ENCODE data around the gene ALG10B.

ALG10B gene

GRCh38 chr12:38370311-38370710 lies 53.7 kb downstream of the ALG10B start (continued):
- no peak for TF ChIP-seq ATF2 (tag by site-specific recombination; IDR thresholded peaks at IDR 0.05; ENCODE audit: low read depth)
- no peak for TF ChIP-seq ZNF768 (tag by site-specific recombination; IDR thresholded peaks at IDR 0.05)
- no peak for TF ChIP-seq ZNF248 (tag by site-specific recombination; IDR thresholded peaks at IDR 0.05)
- no peak for TF ChIP-seq OVOL3 (tag by site-specific recombination; IDR thresholded peaks at IDR 0.05)
- no peak for TF ChIP-seq ZBTB8A (tag by site-specific recombination; IDR thresholded peaks at IDR 0.05)
- no peak for TF ChIP-seq OSR2 (tag by site-specific recombination; IDR thresholded peaks at IDR 0.05)
- TF ChIP-seq SCRT1 (tag by site-specific recombination; IDR thresholded peaks at IDR 0.05; ENCODE audit: borderline replicate concordance) = no peak
- no peak for TF ChIP-seq ZNF610 (tag by site-specific recombination; IDR thresholded peaks at IDR 0.05; ENCODE audit: borderline replicate concordance)
- TF ChIP-seq ZNF311 (tag by site-specific recombination; IDR thresholded peaks at IDR 0.05; ENCODE audit: borderline replicate concordance) = no peak
- no peak for TF ChIP-seq ZNF366 (tag by site-specific recombination; conservative IDR thresholded peaks at IDR 0.05)
- no peak for TF ChIP-seq EGR2 (tag by site-specific recombination; IDR thresholded peaks at IDR 0.05; ENCODE audit: low read depth)

- ChIA-PET CTCF (no interaction called here), POLR2A (no interaction called here)
- H3K4me3 ChIP-seq (ENCODE audit: low read depth, low read length) = no peak overlapping the region
These were observed 57.2 kb downstream of the ALG10B start for GRCh38 chr12:38373784-38374183.

More at GRCh38 chr12:38373784-38374183, 57.2 kb downstream of the ALG10B start:
- Histone ChIP-seq H3K4me1 (ENCODE audit: control insufficient read depth, insufficient read depth, low read length) (no peaks in the 10 kb centered on the region), H3K9me3 (ENCODE audit: control insufficient read depth, insufficient read depth, low read depth, low read length) (no peaks in the 10 kb centered on the region), H3K36me3 (ENCODE audit: control insufficient read depth in 2 of 2, insufficient read depth in 1 of 2, low read length in 2 of 2) (no peaks in the 10 kb centered on the region), H3K27ac (ENCODE audit: extremely low read depth, low read depth, low read length) (no peak overlapping the region)
- TF ChIP-seq HOXC10 (CRISPR knock-in tag; IDR thresholded peaks at IDR 0.05) (no peak), HOXA7 (CRISPR knock-in tag; IDR thresholded peaks at IDR 0.05; ENCODE audit: borderline replicate concordance) (no peak), SCRT1 (tag by site-specific recombination; IDR thresholded peaks at IDR 0.05; ENCODE audit: borderline replicate concordance) (no peak), ZNF623 (tag by site-specific recombination; IDR thresholded peaks at IDR 0.05) (no peak), ZSCAN23 (tag by site-specific recombination; IDR thresholded peaks at IDR 0.05) (no peak), ZNF274 (IDR thresholded peaks at IDR 0.05; ENCODE audit: low read length) (no peak), ZNF274 (tag by site-specific recombination; IDR thresholded peaks at IDR 0.05; ENCODE audit: borderline replicate concordance) (no peak), ZNF19 (tag by site-specific recombination; IDR thresholded peaks at IDR 0.05; ENCODE audit: low read depth) (no peak), ZNF354C (tag by site-specific recombination; IDR thresholded peaks at IDR 0.05; ENCODE audit: borderline replicate concordance, low read depth) (no peak), ZNF571 (tag by site-specific recombination; IDR thresholded peaks at IDR 0.05) (no peak), YY1 (tag by site-specific recombination; IDR thresholded peaks at IDR 0.05) (no peak), ZNF311 (tag by site-specific recombination; IDR thresholded peaks at IDR 0.05; ENCODE audit: borderline replicate concordance) (no peak), ZNF18 (tag by site-specific recombination; IDR thresholded peaks at IDR 0.05) (no peak), ZSCAN18 (tag by site-specific recombination; IDR thresholded peaks at IDR 0.05) (no peak), ZNF280D (tag by site-specific recombination; IDR thresholded peaks at IDR 0.05) (no peak), KLF1 (tag by site-specific recombination; IDR thresholded peaks at IDR 0.05) (no peak), EGR2 (tag by site-specific recombination; IDR thresholded peaks at IDR 0.05; ENCODE audit: low read depth) (no peak)
